NCI-H2107 (cell line): Measurements from ENCODE around the gene SPO11.

Experiments used
- DNase-seq: peaks from one replicate; lab custom pipeline; 2025; lab: John Stamatoyannopoulos, UW

Gene SPO11

GRCh38 chr20:57391439-57392301 lies 62.1 kb downstream of the SPO11 start:
- DNase-seq = peak; percentile 18

GRCh38 chr20:57392512-57393271 lies 63.1 kb downstream of the SPO11 start:
- DNase-seq = no peak
